Tibial nerve (tissue), 4 donors: Measurements from ENCODE around the gene CCDC7. TPM values are rescaled to one million over a fixed set of nuclear protein-coding genes. Genes with fewer than 3 reads are reported as not detected.
A peak's percentile ranks its signal among the peaks of the same experiment; 100 is the strongest.
"Not testable (repeated sequence)": the region's sequence is repeated elsewhere in the genome, so short reads cannot be mapped to it uniquely, and the experiment has no call there.

Experiments used
- DNase-seq, 2 donors: peaks; one replicate each; pipeline ENCODE4 v3.0.0-alpha.2; 2019; ENCODE audit warnings: low spot score in 2 of 2
- H3K27ac ChIP-seq, 4 donors: fragments of 200-600 bp; sonication (generic) in 3 of 4; one replicate each; pipeline ENCODE4 v1.5.1; 2017 to 2019; ENCODE audit warnings: mild to moderate bottlenecking in 1 of 4
- H3K27me3 ChIP-seq, 2 donors: fragments of 200-600 bp; sonication (generic) in 1 of 2; one replicate each; pipeline versions ENCODE4 v1.5.1 to v1.6.0; 2017 to 2019
- H3K36me3 ChIP-seq, 3 donors: fragments of 200-600 bp; sonication (generic); one replicate each; pipeline ENCODE4 v1.5.1; 2018 to 2019
- H3K4me1 ChIP-seq, 4 donors: fragments of 200-600 bp; sonication (generic) in 3 of 4; one replicate each; pipeline ENCODE4 v1.5.1; 2017 to 2019
- H3K4me3 ChIP-seq, 4 donors: fragments of 200-600 bp; sonication (generic) in 3 of 4; one replicate each; pipeline ENCODE4 v1.5.1; 2017 to 2019; ENCODE audit warnings: mild to moderate bottlenecking in 1 of 4, moderate library complexity in 1 of 4
- H3K9me3 ChIP-seq, 4 donors: fragments of 200-600 bp; sonication (generic) in 3 of 4; one replicate each; pipeline ENCODE4 v1.5.1; 2017 to 2019
- CTCF ChIP-seq, 5 experiments: fragments of 200-600 bp in 3 of 5; fragments of 450-650 bp in 2 of 5; sonication (generic) in 3 of 5; IDR thresholded peaks; one replicate each; pipeline ENCODE4 v1.5.1; 2016 to 2019; ENCODE audit warnings: antibody characterized with exemption in 5 of 5, mild to moderate bottlenecking in 3 of 5, moderate library complexity in 2 of 5
- EP300 ChIP-seq, 2 donors: sonication (generic); formaldehyde crosslinking; IDR thresholded peaks; one replicate each; pipeline ENCODE4 v1.6.1; 2017; ENCODE audit warnings: antibody characterized with exemption in 2 of 2, mild to moderate bottlenecking in 1 of 2
- POLR2A ChIP-seq, 2 donors: fragments of 450-650 bp; IDR thresholded peaks; one replicate each; pipeline ENCODE4 v1.6.1; 2017; ENCODE audit warnings: antibody characterized with exemption in 2 of 2, mild to moderate bottlenecking in 2 of 2, moderate library complexity in 2 of 2
- WGBS, 2 donors: methylation state at CpG; one replicate each; pipeline ENCODE4 v1.1.5; 2018; 5-methylcytosine and 5-hydroxymethylcytosine counted together
- total RNA-seq, 4 donors: library from RNA; depleted of rRNA; stranded (reverse); fragments of >200 nt; gene quantifications; one replicate each; pipeline ENCODE4 v1.1.0, GENCODE V29; 2016

The CCDC7 gene
- total RNA-seq, 4 donors from 2014 or later: 20.7 to 97.0 (median 45.6) TPM

GRCh38 chr10:32795598-32796183 lies 349.8 kb downstream of the CCDC7 start:
- peaks cover 0 to 4% (median 0%) of the 10 kb centered on the region in 4 donors for H3K9me3 ChIP-seq
- TF ChIP-seq CTCF (IDR thresholded peaks at IDR 0.05) (peak; percentile 49 to 75 (median 58)), POLR2A (IDR thresholded peaks at IDR 0.05) (no peak)
- H3K27me3 ChIP-seq: no peaks in the 10 kb centered on the region
- no peaks in the 10 kb centered on the region for H3K36me3 ChIP-seq
- no peak overlapping the region for H3K4me3 ChIP-seq
- WGBS, 2 donors: 58 to 65% methylated on average over 2 of the region's 2 CpGs
- no peak overlapping the region for H3K27ac ChIP-seq
- H3K4me1 ChIP-seq: no peaks in the 10 kb centered on the region
- no peak for DNase-seq

GRCh38 chr10:32797393-32797792 lies 351.5 kb downstream of the CCDC7 start:
- not testable (repeated sequence) for H3K9me3 ChIP-seq, DNase-seq
- WGBS, 2 donors: 62 to 89% methylated on average over 3 of the region's 3 CpGs

GRCh38 chr10:32846974-32847373 lies 401.0 kb downstream of the CCDC7 start:
- no peak overlapping the region for H3K4me3 ChIP-seq

More at GRCh38 chr10:32797393-32797792, 351.5 kb downstream of the CCDC7 start:
- not testable (repeated sequence) for H3K27me3 ChIP-seq, H3K36me3 ChIP-seq, H3K4me1 ChIP-seq, H3K27ac ChIP-seq, H3K4me3 ChIP-seq

GRCh38 chr10:32851301-32851700 lies 405.4 kb downstream of the CCDC7 start:
- Histone ChIP-seq H3K4me1 (no peaks in the 10 kb centered on the region), H3K27ac (no peak overlapping the region), H3K4me3 (no peak overlapping the region), H3K9me3 (peaks cover 0 to 3% (median 0%) of the 10 kb centered on the region in 4 donors), H3K27me3 (no peaks in the 10 kb centered on the region), H3K36me3 (peaks cover 0 to 10% (median 0%) of the 10 kb centered on the region in 3 donors)
- no peak for DNase-seq
- TF ChIP-seq CTCF (IDR thresholded peaks at IDR 0.05): no peak
- TF ChIP-seq POLR2A (IDR thresholded peaks at IDR 0.05): no peak
- TF ChIP-seq EP300 (IDR thresholded peaks at IDR 0.05): no peak
- WGBS, 2 donors: 0% methylated on average over 1 of the region's 1 CpG

More at GRCh38 chr10:32846974-32847373, 401.0 kb downstream of the CCDC7 start:
- 85 to 95% methylated on average over 4 of the region's 4 CpGs for WGBS, 2 donors
- no peaks in the 10 kb centered on the region for H3K9me3 ChIP-seq
- DNase-seq: no peak
- no peaks in the 10 kb centered on the region for H3K36me3 ChIP-seq
- no peak overlapping the region for H3K27ac ChIP-seq
- no peaks in the 10 kb centered on the region for H3K4me1 ChIP-seq
- TF ChIP-seq POLR2A (IDR thresholded peaks at IDR 0.05): no peak
- no peak for TF ChIP-seq EP300 (IDR thresholded peaks at IDR 0.05)
- no peak for TF ChIP-seq CTCF (IDR thresholded peaks at IDR 0.05)
- no peaks in the 10 kb centered on the region for H3K27me3 ChIP-seq

- peaks cover 0 to 17% (median 0%) of the 10 kb centered on the region in 3 donors for H3K36me3 ChIP-seq
- DNase-seq: no peak
- H3K27me3 ChIP-seq: no peaks in the 10 kb centered on the region
- H3K4me3 ChIP-seq: no peak overlapping the region
- WGBS, 2 donors: 95 to 97% methylated on average over 2 of the region's 2 CpGs
- TF ChIP-seq EP300 (IDR thresholded peaks at IDR 0.05) (no peak), POLR2A (IDR thresholded peaks at IDR 0.05) (no peak), CTCF (IDR thresholded peaks at IDR 0.05) (no peak)
- peaks cover 0 to 3% (median 0%) of the 10 kb centered on the region in 4 donors for H3K9me3 ChIP-seq
- no peak overlapping the region for H3K27ac ChIP-seq
- no peaks in the 10 kb centered on the region for H3K4me1 ChIP-seq
Observed at GRCh38 chr10:32854435-32854834, 408.5 kb downstream of the CCDC7 start.
